Measurements from ENCODE around the gene KDM6A.
"Not testable (repeated sequence)": the region's sequence is repeated elsewhere in the genome, so short reads cannot be mapped to it uniquely, and the experiment has no call there.

The KDM6A gene

DNA sequence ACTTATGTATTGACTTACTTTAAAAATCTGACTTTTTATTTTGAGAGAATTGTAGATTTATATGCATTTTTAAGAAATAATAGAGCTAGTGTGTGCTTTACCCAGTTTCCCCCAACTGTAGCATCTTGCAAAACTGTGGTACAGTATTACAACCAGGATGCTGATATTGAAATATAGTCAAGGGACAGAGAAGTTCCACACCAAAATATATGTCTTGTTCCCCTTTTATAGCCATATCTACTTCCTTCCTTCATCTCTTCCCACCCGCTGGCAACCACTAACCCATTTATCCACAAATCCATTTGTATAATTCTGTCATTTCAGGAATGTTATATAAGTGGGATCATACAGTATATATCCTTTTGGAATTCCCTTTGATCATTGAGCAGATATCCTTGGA, 16.8 kb downstream of the KDM6A start:
- in situ Hi-C loops (cut with MboI; ENCODE audit: low sequenced_read_pairs), result no loop called here

DNA sequence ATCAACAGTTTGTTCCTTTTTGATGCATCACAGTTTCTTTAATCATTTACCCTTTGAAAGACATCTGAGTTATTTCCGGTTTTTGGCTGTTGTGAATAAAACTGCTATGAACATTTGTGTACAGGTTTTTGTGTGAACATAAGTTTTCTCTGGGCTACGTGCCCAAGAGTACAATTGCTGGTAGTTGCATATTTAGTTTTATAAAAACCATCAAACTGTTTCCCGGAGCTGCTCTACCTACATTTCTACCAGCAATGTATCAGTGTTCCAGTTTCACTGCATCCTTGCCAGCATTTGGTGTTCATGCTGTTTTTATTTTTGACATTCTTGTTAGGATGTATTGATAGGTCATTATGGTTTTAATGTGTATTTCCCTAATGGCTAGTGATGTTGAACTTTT, 17.3 kb downstream of the KDM6A start:
- in situ Hi-C loops (cut with MboI; ENCODE audit: low sequenced_read_pairs), result no loop called here

DNA sequence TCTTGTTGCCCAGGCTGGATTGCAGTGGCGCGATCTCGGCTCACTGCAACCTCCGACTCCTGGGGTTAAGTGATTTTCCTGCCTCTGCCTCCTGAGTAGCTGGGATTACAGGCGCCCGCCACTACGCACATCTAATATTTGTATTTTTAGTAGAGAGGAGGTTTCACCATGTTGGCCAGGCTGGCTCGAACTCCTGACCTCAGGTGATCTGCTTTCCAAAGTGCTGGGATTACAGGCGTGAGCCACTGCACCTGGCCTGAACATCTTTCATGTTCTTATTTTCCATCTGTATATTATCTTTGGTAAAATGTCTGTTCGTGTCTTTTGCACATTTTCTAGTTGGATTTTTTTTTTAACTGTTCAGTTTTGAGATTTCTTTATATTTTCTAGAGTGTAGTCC, 17.7 kb downstream of the KDM6A start:
- in situ Hi-C loops (cut with MboI; ENCODE audit: low sequenced_read_pairs), result not testable (repeated sequence)

DNA sequence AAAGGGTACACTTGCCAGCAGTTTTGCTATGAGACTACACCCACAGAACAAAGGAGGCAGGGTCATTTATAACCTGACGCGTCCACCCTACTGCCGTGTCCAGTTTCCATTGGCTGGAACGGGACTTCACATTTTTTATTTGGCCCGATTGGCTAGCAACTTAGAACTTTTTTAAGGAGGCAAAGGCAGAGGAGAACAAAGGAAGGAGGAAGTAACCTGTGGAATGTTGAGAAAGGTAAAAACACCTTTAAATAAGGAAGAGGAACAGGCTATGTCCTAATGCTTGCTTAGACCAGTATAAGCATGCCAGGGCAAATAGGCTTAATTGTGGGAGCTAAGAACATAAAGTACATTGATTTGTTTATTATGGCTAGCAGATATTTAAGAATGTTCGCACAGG, 18.7 kb downstream of the KDM6A start:
- in situ Hi-C loops (cut with MboI; ENCODE audit: low sequenced_read_pairs), result no loop called here

DNA sequence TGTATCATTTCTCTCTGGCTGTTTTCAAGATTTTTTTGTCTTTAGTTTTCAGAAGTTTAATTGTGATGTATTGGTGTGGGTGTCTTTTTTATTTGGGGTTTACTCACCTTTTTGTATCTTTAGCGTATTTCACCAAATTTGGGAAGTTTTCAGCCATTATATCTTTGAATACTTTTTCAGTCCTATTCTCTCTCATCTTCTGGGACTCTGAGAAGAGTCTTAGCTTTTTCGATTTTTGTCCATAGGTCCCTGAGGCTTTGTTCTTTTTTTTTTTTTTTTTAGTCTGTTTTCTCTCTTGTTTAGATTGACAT, 23.8 kb downstream of the KDM6A start:
- in situ Hi-C loops (cut with MboI; ENCODE audit: low sequenced_read_pairs), result no loop called here

DNA sequence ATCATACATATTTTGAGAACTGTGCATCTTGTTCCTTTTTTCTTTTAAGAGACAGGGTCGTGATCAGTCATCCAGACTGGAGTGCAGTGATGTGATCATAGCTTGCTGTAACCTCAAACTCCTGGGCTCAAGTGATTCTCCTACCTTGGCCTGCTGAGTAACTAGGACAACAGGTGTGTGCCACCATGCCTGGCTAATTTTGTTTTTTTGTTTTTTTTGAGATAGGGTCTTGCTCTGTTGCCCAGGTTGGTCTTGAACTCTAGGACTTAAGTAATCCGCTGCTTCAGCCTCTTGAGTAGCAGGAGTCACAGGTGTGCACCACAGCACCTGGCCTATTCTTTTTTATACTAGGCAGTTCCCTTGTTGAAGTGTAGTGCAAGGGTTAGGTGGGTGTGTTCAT, 24.6 kb downstream of the KDM6A start:
- in situ Hi-C loops (cut with MboI; ENCODE audit: low sequenced_read_pairs), result no loop called here

DNA sequence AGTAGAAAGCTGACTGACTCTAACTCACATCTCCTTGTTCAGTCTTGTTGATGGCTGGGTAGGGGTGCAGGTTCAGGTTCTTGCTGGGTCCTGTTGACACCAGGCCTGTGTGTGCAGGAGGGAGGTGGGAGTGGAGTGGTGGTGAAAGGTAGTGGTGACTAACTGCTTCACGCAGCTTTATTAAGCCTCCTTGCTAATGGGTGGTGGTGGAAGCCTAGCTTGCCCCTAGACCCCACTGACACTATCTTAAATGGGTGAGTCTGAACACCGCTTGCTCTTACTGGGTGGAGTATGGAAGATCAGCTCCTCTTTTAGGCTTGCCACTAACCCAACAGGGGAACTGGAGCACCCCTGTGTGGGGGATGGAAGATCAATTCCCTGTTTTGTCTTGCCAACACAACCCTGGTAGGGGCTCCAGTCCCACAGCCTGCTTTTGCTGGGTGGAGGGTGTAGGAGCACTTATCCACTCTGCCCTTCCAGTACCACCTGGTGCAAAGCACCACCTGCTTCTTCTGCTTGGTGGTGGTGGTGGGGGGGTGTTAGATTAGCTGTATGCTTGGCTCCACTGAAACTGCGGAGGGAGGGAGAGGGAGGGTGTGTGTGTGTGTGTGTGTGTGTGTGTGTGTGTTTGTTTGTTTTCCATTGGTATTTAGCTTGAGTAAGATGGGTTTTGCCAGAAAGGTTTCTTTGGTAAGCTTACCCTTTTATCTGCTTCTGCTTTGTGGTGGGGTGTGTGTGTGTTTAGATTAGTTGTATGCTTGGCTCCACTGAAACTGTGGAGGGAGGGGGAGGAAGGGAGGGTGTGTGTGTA, 25.6 kb downstream of the KDM6A start:
- in situ Hi-C loops (cut with MboI; ENCODE audit: low sequenced_read_pairs), result no loop called here

DNA sequence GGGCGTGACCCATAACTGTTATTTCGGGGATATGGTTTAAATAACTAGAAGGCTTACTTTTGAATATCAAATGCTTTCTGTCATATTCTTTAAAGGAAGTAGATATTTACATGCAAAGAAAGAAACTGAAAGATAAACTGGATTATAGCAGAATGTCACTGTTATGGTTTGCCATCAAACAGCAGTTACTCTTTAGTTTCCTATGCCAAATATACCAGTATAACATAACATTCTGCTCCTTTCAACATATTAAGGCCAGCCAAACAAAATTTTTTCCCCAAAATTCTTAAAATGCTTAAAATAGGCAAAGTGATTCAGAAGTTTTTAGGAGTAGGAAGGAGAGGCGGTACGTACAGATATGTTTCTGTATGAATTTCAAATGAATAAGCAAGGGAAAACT, 27.0 kb downstream of the KDM6A start:
- in situ Hi-C loops (cut with MboI; ENCODE audit: low sequenced_read_pairs), result no loop called here

DNA sequence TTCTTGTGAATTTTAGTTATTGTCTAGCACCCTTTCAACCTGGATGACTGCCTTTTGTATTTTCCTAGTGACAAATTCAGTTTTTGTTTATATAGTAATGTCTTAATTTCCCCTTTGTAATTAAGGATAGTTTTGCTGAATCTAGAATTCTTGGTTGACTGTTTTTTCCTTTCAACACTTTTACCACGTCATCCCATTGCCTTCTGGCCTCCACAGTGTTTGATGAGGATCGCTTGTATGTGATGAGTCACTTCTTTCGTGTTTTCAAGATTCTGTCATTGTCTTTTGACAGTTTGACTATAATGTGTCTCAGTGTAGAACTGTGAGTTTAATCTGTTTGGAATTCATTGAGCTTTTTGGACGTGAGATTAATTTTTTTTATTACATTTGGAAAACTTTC, 30.1 kb downstream of the KDM6A start:
- in situ Hi-C loops (cut with MboI; ENCODE audit: low sequenced_read_pairs), result no loop called here

DNA sequence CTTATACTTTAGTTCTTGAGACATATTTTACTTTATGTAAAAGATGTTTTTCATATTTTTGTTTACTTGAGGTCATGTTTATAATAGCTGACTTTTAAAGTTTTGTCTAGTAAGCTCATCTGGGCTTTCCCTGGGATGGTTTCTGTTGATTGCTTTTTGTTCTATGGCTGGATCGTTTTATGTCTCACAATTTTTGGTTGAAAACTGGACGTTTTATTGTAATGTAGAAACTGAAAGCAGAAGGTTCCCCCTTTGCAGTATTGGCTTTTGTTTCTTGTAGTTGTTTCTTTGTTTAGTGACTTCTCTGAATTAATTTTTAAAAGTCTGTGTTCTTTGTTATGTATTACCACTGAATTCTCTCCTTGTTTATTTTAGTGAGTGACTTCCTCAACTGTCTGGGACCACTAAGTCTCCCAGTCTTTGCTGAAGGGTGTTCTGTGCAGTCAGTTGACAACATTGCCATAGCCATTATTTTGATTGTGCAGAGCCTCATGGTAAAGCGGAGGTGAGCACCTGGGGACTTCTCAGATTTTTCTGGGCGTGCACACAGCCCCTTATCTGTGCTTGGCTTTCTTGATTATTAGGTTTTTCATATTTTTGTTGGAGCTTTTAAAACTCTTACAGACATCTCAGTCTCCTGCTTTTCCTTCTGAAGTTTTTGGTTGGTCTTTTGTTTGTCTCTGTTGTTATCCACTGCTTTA, 31.0 kb downstream of the KDM6A start:
- in situ Hi-C loops (cut with MboI; ENCODE audit: low sequenced_read_pairs), result no loop called here

DNA sequence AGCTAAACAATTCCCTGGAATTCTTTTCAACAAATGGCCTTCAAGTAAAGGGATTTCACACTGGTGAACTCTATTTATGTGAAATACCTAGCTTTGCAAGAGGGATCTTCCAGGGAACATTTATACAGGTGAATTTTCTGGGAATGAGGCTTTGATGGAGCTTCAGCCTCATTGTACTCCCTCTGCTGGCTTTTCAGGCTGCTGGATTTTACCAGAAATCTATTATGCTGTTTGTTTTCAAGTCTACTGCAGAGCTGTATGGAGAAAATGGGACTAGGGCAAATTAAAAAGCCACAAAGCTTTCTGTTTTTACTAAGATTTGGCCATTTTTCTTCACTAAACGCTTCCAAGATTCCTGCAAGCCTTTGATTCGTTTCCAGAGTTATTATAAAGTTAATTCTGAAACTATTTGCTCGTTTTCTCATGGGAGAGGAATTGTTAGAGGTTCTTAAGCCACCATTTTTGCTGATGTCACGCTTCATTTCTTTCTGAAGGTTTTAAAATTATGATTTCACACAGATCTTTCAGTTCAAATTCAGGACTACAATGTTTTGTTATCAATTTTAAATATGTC, 31.6 kb downstream of the KDM6A start:
- in situ Hi-C loops (cut with MboI; ENCODE audit: low sequenced_read_pairs), result no loop called here

DNA sequence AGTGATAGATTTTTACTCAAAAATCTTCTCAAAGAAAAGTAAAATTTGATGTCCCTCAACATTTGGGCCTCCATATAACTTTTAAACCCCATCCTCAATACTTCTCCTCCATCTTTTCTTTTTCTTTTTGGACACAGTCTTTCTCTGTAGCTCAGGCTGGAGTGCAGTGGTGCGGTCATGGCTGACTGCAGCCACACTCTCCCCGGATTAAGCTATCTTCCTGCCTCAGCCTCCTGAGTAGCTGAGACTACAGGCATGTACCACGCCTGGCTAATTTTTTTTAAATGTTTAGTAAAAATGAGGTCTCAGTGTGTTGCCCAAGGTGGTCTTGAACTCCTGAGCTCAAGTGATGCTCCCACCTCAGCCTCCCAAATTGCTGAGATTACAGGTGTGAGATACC, 33.1 kb downstream of the KDM6A start:
- in situ Hi-C loops (cut with MboI; ENCODE audit: low sequenced_read_pairs), result no loop called here

DNA sequence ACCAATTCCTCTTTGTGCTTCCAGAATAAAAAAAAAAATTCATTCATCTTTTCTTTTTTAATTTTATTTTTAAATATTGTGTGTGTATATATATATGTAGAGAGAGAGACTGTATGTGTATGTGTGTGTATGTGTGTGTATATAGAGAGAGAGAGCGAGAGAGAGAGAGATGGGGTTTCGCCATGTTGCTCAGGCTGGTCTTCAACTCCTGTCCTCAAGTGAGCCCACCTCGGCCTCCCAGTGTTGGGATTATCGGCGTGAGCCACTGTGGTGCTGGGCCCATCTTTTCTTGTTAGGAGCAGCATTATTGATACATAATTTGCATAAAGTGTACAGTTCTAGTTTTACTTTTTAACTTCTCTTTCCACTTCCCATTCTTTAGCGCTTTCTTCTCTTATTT, 33.6 kb downstream of the KDM6A start:
- in situ Hi-C loops (cut with MboI; ENCODE audit: low sequenced_read_pairs), result no loop called here

DNA sequence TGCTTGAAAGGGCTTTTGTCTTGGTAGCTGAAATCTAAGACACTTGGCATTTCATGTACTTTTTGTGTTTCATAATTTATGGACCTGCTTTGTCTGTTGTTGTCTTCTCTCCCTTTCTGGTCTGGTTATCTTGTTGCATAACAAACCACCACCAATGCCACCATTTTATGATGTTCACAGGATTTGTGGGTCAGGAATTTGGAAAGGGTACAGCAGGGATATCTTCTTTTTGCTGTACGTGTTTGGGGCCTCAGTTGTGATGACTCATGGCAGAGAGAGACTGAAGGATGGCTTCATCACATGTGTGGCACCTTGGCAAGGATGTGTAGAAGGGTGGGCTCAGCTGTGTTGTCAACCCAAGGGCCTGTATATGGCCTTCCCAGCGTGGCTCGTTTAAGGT, 35.2 kb downstream of the KDM6A start:
- in situ Hi-C loops (cut with MboI; ENCODE audit: low sequenced_read_pairs), result no loop called here

DNA sequence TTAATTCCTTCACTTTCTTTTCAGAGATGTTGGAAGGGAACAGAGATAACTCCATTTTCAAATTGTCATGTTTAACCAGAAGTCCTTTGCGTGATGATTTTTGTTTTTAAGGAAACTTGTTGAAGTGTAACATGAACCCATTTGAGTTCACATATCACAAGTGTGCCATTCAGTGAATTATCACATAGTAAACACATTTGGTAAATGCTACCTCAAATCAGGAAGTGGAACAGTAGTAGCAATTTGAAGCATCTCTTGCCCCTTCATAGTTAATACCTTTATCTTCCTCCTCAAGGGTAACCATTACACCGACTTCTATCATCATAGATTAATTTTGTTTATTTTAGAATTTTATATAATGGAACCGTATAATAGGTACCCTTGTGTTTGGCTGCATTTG, 35.8 kb downstream of the KDM6A start:
- in situ Hi-C loops (cut with MboI; ENCODE audit: low sequenced_read_pairs), result no loop called here

DNA sequence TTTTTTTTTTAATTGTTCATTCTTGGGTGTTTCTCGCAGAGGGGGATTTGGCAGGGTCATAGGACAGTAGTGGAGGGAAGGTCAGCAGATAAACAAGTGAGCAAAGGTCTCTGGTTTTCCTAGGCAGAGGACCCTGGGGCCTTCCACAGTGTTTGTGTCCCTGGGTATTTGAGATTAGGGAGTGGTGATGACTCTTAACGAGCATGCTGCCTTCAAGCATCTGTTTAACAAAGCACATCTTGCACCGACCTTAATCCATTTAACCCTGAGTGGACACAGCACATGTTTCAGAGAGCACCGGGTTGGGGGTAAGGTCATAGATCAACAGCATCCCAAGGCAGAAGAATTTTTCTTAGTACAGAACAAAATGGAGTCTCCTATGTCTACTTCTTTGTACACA, 37.5 kb downstream of the KDM6A start:
- in situ Hi-C loops (cut with MboI; ENCODE audit: low sequenced_read_pairs), result not testable (repeated sequence)

DNA sequence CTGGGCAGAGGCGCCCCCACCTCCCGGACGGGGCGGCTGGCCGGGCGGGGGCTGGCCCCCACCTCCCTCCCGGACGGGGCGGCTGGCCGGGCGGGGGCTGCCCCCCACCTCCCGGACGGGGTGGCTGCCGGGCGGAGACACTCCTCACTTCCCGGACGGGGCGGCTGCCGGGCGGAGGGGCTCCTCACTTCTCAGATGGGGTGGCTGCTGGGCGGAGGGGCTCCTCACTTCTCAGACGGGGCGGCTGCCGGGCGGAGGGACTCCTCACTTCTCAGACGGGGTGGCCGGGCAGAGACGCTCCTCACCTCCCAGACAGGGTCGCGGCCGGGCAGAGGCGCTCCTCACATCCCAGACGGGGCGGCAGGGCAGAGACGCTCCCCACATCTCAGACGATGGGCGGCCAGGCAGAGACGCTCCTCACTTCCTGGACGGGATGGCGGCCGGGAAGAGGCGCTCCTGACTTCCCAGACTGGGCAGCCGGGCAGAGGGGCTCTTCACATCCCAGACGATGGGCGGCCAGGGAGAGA, 38.1 kb downstream of the KDM6A start:
- in situ Hi-C loops (cut with MboI; ENCODE audit: low sequenced_read_pairs), result not testable (repeated sequence)

DNA sequence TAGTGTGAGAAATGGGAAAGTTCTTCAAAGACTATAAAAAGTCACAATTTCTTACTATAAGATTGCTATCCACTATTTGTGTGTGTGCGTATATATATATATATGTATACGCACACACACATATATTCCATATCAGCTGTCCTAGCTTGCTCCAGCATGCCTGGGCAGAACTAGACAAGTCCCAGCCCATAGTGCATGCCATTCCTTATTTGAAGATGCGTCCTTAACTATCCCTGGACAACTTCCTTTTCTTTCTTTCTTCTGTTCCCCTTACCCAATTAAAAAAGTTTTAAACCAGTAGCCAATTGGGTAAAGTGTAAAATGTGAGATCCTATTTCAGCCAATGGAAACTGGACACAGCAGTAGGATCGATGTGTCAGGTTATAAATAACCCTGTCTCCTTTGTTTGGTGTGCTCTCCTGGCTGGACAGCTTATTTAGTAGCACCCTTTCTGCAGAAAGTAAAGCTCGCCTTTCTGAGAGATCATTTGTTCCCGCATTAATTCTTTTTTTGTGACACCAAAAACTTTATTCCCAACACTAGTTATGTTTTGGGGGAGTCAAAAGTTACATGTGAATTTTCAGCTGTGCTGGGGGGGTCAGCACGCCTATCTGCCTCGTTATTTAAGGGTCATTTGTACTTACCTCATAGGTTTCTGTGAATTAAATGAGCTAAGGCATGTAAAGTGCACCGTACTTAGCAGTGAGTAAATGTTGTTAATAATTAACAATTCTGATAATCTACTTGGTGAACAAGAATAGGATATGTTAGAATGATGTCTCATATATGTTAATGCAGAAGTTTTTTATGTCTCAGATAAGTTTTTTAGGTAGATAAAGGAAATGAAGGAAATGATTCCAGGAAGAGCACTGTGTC, 40.9 kb downstream of the KDM6A start:
- in situ Hi-C loops (cut with MboI; ENCODE audit: low sequenced_read_pairs), result no loop called here

DNA sequence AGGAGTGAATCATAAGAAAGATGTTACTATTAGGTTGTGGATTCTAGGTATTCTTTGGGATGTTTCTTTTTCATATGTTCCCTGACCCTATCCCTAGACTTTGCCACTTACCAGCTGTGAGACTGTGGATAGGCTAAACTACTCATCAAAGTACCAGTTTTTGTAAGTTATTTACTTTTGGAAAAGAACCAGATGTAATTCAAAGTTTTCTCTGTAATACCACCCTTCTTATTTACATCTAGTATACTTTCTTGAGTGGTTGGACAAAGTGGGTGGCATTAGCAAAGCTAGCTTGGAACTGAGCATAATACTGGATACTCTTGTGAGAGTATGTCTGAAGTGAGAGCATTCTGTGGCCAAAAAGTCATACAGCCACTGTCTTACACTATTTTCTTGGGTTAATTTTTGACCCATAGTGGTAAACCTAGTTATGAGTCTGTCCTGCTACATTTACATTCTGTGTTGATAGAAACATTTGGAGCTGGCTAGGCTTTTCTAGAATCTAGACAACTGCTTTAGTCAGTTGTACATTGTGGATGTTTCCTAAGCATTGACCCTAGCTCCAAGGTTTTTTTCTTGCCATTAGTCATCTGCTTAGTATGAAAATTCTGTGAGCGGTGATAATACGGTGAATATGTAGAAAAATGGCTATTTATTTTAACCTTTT, 41.7 kb downstream of the KDM6A start:
- in situ Hi-C loops (cut with MboI; ENCODE audit: low sequenced_read_pairs), result no loop called here

DNA sequence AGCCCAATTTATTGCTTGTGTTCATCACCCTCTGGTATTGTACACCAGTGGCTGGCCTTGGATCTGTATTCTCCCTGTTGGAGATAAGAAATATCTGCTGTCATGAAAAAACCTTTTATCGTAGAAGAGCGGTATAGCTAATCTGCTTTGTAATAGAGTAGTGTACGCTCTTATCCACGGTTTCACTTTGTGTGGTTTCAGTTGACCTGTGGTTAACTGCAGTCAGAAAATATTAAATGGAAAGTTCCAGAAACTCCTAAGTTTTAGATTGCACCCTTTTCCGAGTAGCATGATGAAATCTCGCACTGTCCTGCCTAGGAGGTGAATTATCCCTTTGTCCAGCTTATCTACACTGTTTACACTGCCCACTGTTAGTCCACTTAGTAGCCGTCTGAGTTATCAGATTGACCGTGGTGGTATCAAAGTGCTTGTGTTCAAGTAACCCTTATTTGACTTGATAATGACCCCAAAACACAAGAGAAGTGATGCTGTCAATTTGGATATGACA, 42.4 kb downstream of the KDM6A start:
- in situ Hi-C loops (cut with MboI; ENCODE audit: low sequenced_read_pairs), result no loop called here

Data from HL-60/S4 treated with phorbol 12-myristate 13-acetate at 8.2 ng/mL for 4 days and 3 days (cell line).